ENCODE results near the gene ELL2. TPM values are rescaled to one million over a fixed set of nuclear protein-coding genes. Genes with fewer than 3 reads are reported as not detected.
"Not testable (repeated sequence)": the region's sequence is repeated elsewhere in the genome, so short reads cannot be mapped to it uniquely, and the experiment has no call there.

The ELL2 gene
- total RNA-seq, 1 donor from 2014 or later, result 4.6 TPM

DNA sequence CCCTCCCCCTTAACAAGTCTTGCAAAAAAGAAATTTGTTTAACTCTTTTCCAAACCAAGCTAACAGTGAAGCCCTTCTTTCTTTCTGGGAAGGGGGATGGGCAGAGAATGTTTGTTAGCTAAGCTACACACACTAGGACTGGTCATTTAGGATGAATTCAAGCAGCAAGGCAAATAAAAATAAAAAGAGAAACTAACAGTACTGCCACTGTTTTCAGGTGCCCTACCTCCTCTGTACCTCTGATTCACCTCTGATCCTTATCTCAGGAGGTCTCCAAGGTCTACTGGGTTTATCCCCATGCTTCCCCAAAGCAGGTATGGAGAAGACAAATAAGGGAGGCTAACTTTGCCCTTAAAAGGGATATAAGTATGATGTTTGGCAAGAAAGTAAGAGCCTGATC lies 52.9 kb downstream of the ELL2 start:
- Mint-ChIP-seq H3K4me3 (no peak overlapping the region), H3K9me3 (peaks cover 2% of the 10 kb centered on the region), H3K4me1 (peaks cover 30% of the 10 kb centered on the region), H3K27ac (ENCODE audit: unreplicated experiment) (no peak overlapping the region), H3K27me3 (ENCODE audit: low read depth) (no peaks in the 10 kb centered on the region), H3K36me3 (ENCODE audit: low read depth) (peaks cover 2% of the 10 kb centered on the region)
- DNase-seq (ENCODE audit: low read depth, low spot score), result no peak
- no peak for TF ChIP-seq CTCF (conservative IDR thresholded peaks at IDR 0.05)

DNA sequence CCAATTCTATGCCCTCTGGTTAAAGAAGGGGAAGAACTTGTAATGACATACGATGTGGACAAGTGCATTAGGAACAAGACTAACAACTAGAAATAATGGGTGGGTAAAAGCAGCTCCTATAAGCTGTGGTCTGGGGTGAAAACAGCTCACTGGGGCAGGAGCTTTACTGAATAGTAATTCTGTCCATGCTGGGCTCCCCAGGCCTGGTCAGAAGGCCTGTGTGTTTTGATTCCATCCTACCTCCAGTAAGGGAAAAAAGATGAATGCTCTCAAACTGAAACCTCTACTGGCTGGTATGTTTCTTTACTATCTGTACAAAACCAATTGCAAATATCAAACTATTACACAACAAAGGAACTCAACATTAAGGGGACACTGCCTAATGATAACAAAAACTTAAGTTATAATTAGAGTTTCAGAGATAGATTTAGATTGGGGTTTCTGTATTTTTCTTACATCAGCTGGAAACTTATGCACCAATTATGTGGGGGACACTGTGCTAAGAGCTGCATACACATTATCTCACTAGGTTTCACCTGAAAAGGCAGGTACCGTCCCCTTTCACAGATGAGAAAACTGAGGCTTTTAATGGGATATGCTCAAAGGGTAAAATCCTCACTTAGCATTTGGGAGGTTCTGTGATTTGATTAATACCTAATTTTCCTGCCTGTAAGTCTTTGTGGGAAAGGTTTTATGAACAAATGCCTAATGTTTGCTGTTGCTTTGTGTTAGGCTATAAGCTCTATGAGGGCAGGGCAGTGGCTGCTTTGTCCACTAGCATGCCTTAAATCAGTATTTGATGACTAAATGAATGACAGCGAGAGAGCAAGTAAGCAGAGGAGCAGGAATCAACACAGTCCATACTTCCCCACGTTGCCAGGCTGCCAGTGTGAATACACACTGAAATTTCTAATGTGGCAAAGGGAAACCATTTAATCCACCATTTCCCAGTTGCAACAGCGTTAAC lies 53.6 kb downstream of the ELL2 start:
- peaks cover 6% of the 10 kb centered on the region for H3K9me3 Mint-ChIP-seq
- H3K27me3 Mint-ChIP-seq (ENCODE audit: low read depth), result no peaks in the 10 kb centered on the region
- peaks cover 30% of the 10 kb centered on the region for H3K4me1 Mint-ChIP-seq
- peaks cover 6% of the 10 kb centered on the region for H3K36me3 Mint-ChIP-seq (ENCODE audit: low read depth)
- no peak for TF ChIP-seq CTCF (conservative IDR thresholded peaks at IDR 0.05)
- DNase-seq (ENCODE audit: low read depth, low spot score), result no peak
- peak overlapping the region; percentile 36 for H3K27ac Mint-ChIP-seq (ENCODE audit: unreplicated experiment)
- no peak overlapping the region for H3K4me3 Mint-ChIP-seq

DNA sequence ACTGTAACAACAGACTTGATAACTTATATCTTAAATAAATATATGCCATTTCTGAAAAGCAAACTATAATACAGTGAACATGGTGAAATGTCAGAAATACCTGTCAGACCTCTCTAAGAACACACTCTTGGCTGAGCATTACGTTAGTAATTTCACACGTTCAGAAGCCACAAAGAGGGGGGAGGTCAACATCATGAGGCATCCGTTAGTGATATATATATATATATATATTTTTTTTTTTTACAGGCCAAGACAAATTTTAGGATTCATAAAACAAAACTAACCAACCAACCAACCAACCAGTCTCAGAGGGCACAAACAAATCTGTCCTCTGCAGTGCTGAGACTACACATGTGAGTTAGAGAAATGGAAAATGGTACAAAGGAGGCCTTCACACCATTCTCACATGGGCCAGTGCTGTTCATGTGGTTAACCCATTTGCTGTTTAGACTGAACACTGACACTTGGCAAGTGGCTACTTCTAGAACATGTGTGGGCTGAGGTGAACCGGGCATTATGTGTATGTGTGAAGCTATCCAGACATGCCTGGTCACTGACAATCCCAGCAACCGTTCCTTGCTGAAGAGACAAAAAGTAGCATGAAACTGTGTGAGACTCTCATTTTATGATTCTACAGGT lies 54.5 kb downstream of the ELL2 start:
- no peak overlapping the region for H3K4me3 Mint-ChIP-seq

DNA sequence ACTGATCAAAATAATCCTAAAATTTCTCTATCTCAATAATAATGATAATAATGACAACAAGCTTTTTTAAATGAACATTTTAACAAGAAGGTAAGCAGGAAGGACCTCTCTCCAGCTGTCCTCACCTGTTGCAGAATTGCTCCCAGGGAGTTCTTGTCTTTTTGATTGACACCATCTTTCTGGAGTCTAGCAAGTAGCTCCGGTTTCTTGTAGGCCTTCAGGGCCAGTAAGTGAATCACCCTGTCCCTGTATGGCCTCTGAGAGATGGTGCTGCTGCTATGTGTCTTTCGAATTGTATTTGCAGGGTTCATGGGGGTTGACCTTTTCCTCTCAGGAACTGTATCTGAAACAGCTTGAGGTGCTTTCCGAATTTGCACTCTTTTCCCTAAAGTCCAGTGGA lies 55.3 kb downstream of the ELL2 start:
- H3K36me3 Mint-ChIP-seq (ENCODE audit: low read depth), result not testable (repeated sequence)

More for the DNA sequence above, 54.5 kb downstream of the ELL2 start:
- H3K27ac Mint-ChIP-seq (ENCODE audit: unreplicated experiment), result no peak overlapping the region
- no peak for TF ChIP-seq CTCF (conservative IDR thresholded peaks at IDR 0.05)
- peaks cover 26% of the 10 kb centered on the region for H3K4me1 Mint-ChIP-seq
- no peak for DNase-seq (ENCODE audit: low read depth, low spot score)
- no peaks in the 10 kb centered on the region for H3K27me3 Mint-ChIP-seq (ENCODE audit: low read depth)
- peaks cover 7% of the 10 kb centered on the region for H3K9me3 Mint-ChIP-seq
- H3K36me3 Mint-ChIP-seq (ENCODE audit: low read depth), result peaks cover 6% of the 10 kb centered on the region

GRCh38 chr5:95904827-95905226 lies 56.8 kb downstream of the ELL2 start:
- Mint-ChIP-seq H3K27ac (ENCODE audit: unreplicated experiment) (no peak overlapping the region), H3K36me3 (ENCODE audit: low read depth) (peaks cover 6% of the 10 kb centered on the region), H3K4me3 (no peak overlapping the region), H3K27me3 (ENCODE audit: low read depth) (no peaks in the 10 kb centered on the region), H3K9me3 (peaks cover 8% of the 10 kb centered on the region), H3K4me1 (peaks cover 14% of the 10 kb centered on the region)
- no peak for DNase-seq (ENCODE audit: low read depth, low spot score)
- TF ChIP-seq CTCF (conservative IDR thresholded peaks at IDR 0.05), result no peak

More for the DNA sequence above, 55.3 kb downstream of the ELL2 start:
- H3K27me3 Mint-ChIP-seq (ENCODE audit: low read depth); H3K4me3 Mint-ChIP-seq; DNase-seq (ENCODE audit: low read depth, low spot score); H3K27ac Mint-ChIP-seq (ENCODE audit: unreplicated experiment); H3K9me3 Mint-ChIP-seq: not testable (repeated sequence)
- H3K4me1 Mint-ChIP-seq, result peaks cover 21% of the 10 kb centered on the region

DNA sequence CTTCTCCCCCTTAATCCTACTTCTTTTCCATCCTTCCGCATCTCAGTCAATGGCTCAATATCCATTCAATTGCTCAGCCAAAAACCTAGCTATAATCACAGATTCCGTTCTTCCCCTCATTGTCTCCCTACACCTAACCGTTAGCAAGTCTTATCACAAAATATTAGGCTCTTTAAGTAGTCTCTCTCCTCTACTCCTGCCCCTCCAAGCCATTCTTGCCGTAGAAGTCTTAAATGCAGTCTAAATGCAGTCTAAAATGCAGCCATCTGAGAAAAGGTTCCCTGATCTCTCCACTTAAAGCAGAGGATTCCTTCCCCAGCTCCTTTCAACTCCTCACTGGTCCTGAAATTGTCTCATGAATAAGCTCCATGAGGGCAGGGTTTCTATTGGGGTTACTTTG lies 57.8 kb downstream of the ELL2 start:
- H3K4me1 Mint-ChIP-seq, result peaks cover 6% of the 10 kb centered on the region

More for the DNA sequence above, 57.8 kb downstream of the ELL2 start:
- Mint-ChIP-seq H3K27ac (ENCODE audit: unreplicated experiment) (no peak overlapping the region), H3K27me3 (ENCODE audit: low read depth) (no peaks in the 10 kb centered on the region), H3K9me3 (peaks cover 8% of the 10 kb centered on the region), H3K4me3 (no peak overlapping the region), H3K36me3 (ENCODE audit: low read depth) (peaks cover 6% of the 10 kb centered on the region)
- DNase-seq (ENCODE audit: low read depth, low spot score), result no peak
- no peak for TF ChIP-seq CTCF (conservative IDR thresholded peaks at IDR 0.05)

All from neural crest cell (in vitro differentiated cells).